Sigmoid colon (tissue), 7 donors: ENCODE measurements around the gene CERKL. TPM values are rescaled to one million over a fixed set of nuclear protein-coding genes. Genes with fewer than 3 reads are reported as not detected.

Experiments used
- DNase-seq: peaks from one replicate; pipeline ENCODE4 v3.0.0-alpha.2; 2019
- H3K27ac ChIP-seq, 4 donors: fragments of 200-600 bp; sonication (generic); one replicate each; pipeline ENCODE4 v1.5.1; 2016 to 2019; ENCODE audit warnings: mild to moderate bottlenecking in 1 of 4
- H3K27me3 ChIP-seq, 3 donors: fragments of 200-600 bp; sonication (generic); one replicate each; pipeline ENCODE4 v1.5.1; 2019; ENCODE audit warnings: mild to moderate bottlenecking in 1 of 3
- H3K36me3 ChIP-seq, 4 donors: fragments of 200-600 bp; sonication (generic); one replicate each; pipeline ENCODE4 v1.5.1; 2016 to 2019
- H3K4me1 ChIP-seq, 4 donors: fragments of 200-600 bp; sonication (generic); one replicate each; pipeline ENCODE4 v1.5.1; 2017 to 2019
- H3K4me3 ChIP-seq, 4 donors: fragments of 200-600 bp; sonication (generic); one replicate each; pipeline ENCODE4 v1.5.1; 2017 to 2019; ENCODE audit warnings: mild to moderate bottlenecking in 2 of 4, moderate library complexity in 1 of 4
- H3K9me3 ChIP-seq, 4 donors: fragments of 200-600 bp in 3 of 4; sonication (generic) in 3 of 4; one replicate each; pipeline versions ENCODE4 v1.5.1 to v1.6.1; 2013 to 2019
- CTCF ChIP-seq, 4 experiments: fragments of 450-650 bp in 3 of 4; fragments of 200-600 bp in 1 of 4; IDR thresholded peaks; one replicate each; pipeline ENCODE4 v1.5.1; 2016 to 2019; ENCODE audit warnings: antibody characterized with exemption in 4 of 4, mild to moderate bottlenecking in 3 of 4, moderate library complexity in 2 of 4
- EP300 ChIP-seq, 4 donors: sonication (generic); formaldehyde crosslinking; IDR thresholded peaks; one replicate each; pipeline ENCODE4 v1.6.1; 2017; ENCODE audit warnings: antibody characterized with exemption in 4 of 4
- POLR2A ChIP-seq, 2 donors: fragments of 450-650 bp; IDR thresholded peaks; one replicate each; pipeline ENCODE4 v1.6.1; 2016; ENCODE audit warnings: antibody characterized with exemption in 2 of 2, mild to moderate bottlenecking in 2 of 2, moderate library complexity in 2 of 2
- POLR2AphosphoS5 ChIP-seq, 4 donors: sonication (generic); formaldehyde crosslinking; IDR thresholded peaks; one replicate each; pipeline ENCODE4 v1.6.1; 2017; ENCODE audit warnings: antibody characterized with exemption in 4 of 4
- WGBS, 2 donors: extraction: QIAGEN DNeasy Blood & Tissue Kit; methylation state at CpG; one replicate each; pipeline ENCODE4 v1.1.7; 2013; 5-methylcytosine and 5-hydroxymethylcytosine counted together
- intact Hi-C: fragments of 100-400 bp; cut with DNase I; formaldehyde crosslinking; loops from one replicate; pipeline ENCODE4 v1.15.1; 2023
- polyA plus RNA-seq, 3 donors: library from polyadenylated mRNA; stranded (reverse); fragments of 200-250 nt; gene quantifications; one replicate each; pipeline ENCODE4 v1.2.3, GENCODE V29; 2013
- total RNA-seq, 4 donors: library from RNA; depleted of rRNA; stranded (reverse); fragments of >200 nt; gene quantifications; one replicate each; pipeline ENCODE4 v1.1.0, GENCODE V29; 2016
- donor health status: healthy with polysubstance abuse.
- donor health status: Bipolar disorder and iron deficiency.
- donor health status: healthy.

The CERKL gene
- total and polyA plus RNA-seq, 7 donors: 0.09 TPM; not detected in 6

- H3K27ac ChIP-seq: no peak overlapping the region
- no peaks in the 10 kb centered on the region for H3K4me1 ChIP-seq
- intact Hi-C loops: no loop called here
- H3K9me3 ChIP-seq: no peaks in the 10 kb centered on the region
- H3K4me3 ChIP-seq: no peak overlapping the region
- DNase-seq: no peak
- no peaks in the 10 kb centered on the region for H3K27me3 ChIP-seq
- 57 to 81% methylated on average over 2 of the region's 2 CpGs for WGBS, 2 donors
- H3K36me3 ChIP-seq: no peaks in the 10 kb centered on the region
- TF ChIP-seq CTCF (IDR thresholded peaks at IDR 0.05) (no peak), EP300 (IDR thresholded peaks at IDR 0.05) (no peak), POLR2AphosphoS5 (IDR thresholded peaks at IDR 0.05) (no peak), POLR2A (IDR thresholded peaks at IDR 0.05) (no peak)
Measured at GRCh38 chr2:181648478-181649155, 8.3 kb downstream of the CERKL start.

- WGBS, 2 donors: 82 to 88% methylated on average over 1 of the region's 1 CpG
- no peaks in the 10 kb centered on the region for H3K27me3 ChIP-seq
- DNase-seq: no peak
- H3K9me3 ChIP-seq: no peaks in the 10 kb centered on the region
- no peak overlapping the region for H3K4me3 ChIP-seq
- intact Hi-C loops: no loop called here
- TF ChIP-seq EP300 (IDR thresholded peaks at IDR 0.05) (no peak), POLR2A (IDR thresholded peaks at IDR 0.05) (no peak), POLR2AphosphoS5 (IDR thresholded peaks at IDR 0.05) (no peak), CTCF (IDR thresholded peaks at IDR 0.05) (no peak)
- H3K36me3 ChIP-seq: no peaks in the 10 kb centered on the region
- no peaks in the 10 kb centered on the region for H3K4me1 ChIP-seq
- no peak overlapping the region for H3K27ac ChIP-seq
Measured at GRCh38 chr2:181646415-181646987, 10.4 kb downstream of the CERKL start.

GRCh38 chr2:181643151-181643550 lies 13.8 kb downstream of the CERKL start:
- no peak overlapping the region for H3K27ac ChIP-seq
- H3K4me3 ChIP-seq: no peak overlapping the region
- H3K9me3 ChIP-seq: no peaks in the 10 kb centered on the region
- WGBS, 2 donors: 60 to 69% methylated on average over 1 of the region's 1 CpG
- intact Hi-C loops: no loop called here
- TF ChIP-seq POLR2AphosphoS5 (IDR thresholded peaks at IDR 0.05) (no peak), CTCF (IDR thresholded peaks at IDR 0.05) (no peak), EP300 (IDR thresholded peaks at IDR 0.05) (no peak), POLR2A (IDR thresholded peaks at IDR 0.05) (no peak)
- no peaks in the 10 kb centered on the region for H3K27me3 ChIP-seq
- DNase-seq: no peak
- no peaks in the 10 kb centered on the region for H3K4me1 ChIP-seq
- no peaks in the 10 kb centered on the region for H3K36me3 ChIP-seq

- TF ChIP-seq POLR2A (IDR thresholded peaks at IDR 0.05): no peak
- TF ChIP-seq POLR2AphosphoS5 (IDR thresholded peaks at IDR 0.05): no peak
- no peak for TF ChIP-seq CTCF (IDR thresholded peaks at IDR 0.05)
- TF ChIP-seq EP300 (IDR thresholded peaks at IDR 0.05): no peak
- intact Hi-C loops: no loop called here
- Histone ChIP-seq H3K4me1 (no peaks in the 10 kb centered on the region), H3K27ac (no peak overlapping the region), H3K4me3 (no peak overlapping the region), H3K36me3 (no peaks in the 10 kb centered on the region), H3K9me3 (no peaks in the 10 kb centered on the region), H3K27me3 (no peaks in the 10 kb centered on the region)
- WGBS, 2 donors: 73 to 75% methylated on average over 4 of the region's 4 CpGs
- no peak for DNase-seq
Measured at GRCh38 chr2:181642086-181642485, 14.8 kb downstream of the CERKL start.
